ENCODE measurements around the gene DEDD.

DNA sequence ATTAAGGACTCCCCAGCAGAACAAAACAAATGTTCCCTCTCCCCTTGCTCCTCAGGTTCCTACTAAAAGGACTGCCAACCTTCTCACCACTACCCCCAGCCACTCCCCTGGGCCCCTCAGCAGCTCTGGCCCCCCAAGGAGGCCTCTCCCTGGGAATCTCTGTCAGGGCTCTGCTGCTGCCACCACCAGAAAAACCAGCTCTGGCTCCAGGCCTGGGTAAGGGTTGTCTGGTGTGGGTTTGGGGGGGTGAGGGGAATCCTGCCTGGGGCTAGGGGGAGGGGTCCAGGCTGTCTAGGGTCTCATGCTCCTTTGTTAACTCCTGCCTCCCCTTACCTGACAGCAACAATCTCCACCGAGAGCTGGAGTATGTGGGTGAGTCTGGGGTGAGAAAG, 47.9 kb downstream of the DEDD start:
- TF ChIP-seq, protein P1, sequence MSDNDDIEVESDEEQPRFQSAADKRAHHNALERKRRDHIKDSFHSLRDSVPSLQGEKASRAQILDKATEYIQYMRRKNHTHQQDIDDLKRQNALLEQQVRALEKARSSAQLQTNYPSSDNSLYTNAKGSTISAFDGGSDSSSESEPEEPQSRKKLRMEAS (IDR thresholded peaks at IDR 0.05; ENCODE audit: low read depth, low read length), result no peak
- TF ChIP-seq, protein P2, sequence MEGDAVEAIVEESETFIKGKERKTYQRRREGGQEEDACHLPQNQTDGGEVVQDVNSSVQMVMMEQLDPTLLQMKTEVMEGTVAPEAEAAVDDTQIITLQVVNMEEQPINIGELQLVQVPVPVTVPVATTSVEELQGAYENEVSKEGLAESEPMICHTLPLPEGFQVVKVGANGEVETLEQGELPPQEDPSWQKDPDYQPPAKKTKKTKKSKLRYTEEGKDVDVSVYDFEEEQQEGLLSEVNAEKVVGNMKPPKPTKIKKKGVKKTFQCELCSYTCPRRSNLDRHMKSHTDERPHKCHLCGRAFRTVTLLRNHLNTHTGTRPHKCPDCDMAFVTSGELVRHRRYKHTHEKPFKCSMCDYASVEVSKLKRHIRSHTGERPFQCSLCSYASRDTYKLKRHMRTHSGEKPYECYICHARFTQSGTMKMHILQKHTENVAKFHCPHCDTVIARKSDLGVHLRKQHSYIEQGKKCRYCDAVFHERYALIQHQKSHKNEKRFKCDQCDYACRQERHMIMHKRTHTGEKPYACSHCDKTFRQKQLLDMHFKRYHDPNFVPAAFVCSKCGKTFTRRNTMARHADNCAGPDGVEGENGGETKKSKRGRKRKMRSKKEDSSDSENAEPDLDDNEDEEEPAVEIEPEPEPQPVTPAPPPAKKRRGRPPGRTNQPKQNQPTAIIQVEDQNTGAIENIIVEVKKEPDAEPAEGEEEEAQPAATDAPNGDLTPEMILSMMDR (IDR thresholded peaks at IDR 0.05; ENCODE audit: low read depth, low read length), result no peak
- TF ChIP-seq POLR2A (IDR thresholded peaks at IDR 0.05; ENCODE audit: extremely low read depth, insufficient read length), result no peak

All from NB4 (cell line).